ENCODE measurements around the gene AGK. TPM values are rescaled to one million over a fixed set of nuclear protein-coding genes. Genes with fewer than 3 reads are reported as not detected.
A peak's percentile ranks its signal among the peaks of the same experiment; 100 is the strongest.

AGK gene
- total and polyA plus RNA-seq, 7 donors: 5.8 to 15.4 (median 9.0) TPM

GRCh38 chr7:141659501-141659900, 108.3 kb downstream of the AGK start:
- H3K4me1 ChIP-seq: no peaks in the 10 kb centered on the region
- no peak overlapping the region for H3K27ac ChIP-seq
- WGBS, 3 donors: 80 to 90% (median 84%) methylated on average over 6 of the region's 6 CpGs
- DNase-seq (no peak), ATAC-seq (no peak)
- no peak overlapping the region for H3K4me3 ChIP-seq
- intact Hi-C loops (cut with DNase I): loop anchor here in 1 of 2 donors (10.0 kb wide), 1 partner anchor 845 kb away; no protein-coding TSS in a partner anchor
- H3K27me3 ChIP-seq (ENCODE audit: insufficient read depth in 3 of 3, low read length in 2 of 3): no peaks in the 10 kb centered on the region
- H3K36me3 ChIP-seq (ENCODE audit: insufficient read depth in 1 of 2, low read depth in 1 of 2): peaks cover 5 to 73% of the 10 kb centered on the region in 2 donors
- H3K9me3 ChIP-seq: no peaks in the 10 kb centered on the region
- TF ChIP-seq, protein P1, sequence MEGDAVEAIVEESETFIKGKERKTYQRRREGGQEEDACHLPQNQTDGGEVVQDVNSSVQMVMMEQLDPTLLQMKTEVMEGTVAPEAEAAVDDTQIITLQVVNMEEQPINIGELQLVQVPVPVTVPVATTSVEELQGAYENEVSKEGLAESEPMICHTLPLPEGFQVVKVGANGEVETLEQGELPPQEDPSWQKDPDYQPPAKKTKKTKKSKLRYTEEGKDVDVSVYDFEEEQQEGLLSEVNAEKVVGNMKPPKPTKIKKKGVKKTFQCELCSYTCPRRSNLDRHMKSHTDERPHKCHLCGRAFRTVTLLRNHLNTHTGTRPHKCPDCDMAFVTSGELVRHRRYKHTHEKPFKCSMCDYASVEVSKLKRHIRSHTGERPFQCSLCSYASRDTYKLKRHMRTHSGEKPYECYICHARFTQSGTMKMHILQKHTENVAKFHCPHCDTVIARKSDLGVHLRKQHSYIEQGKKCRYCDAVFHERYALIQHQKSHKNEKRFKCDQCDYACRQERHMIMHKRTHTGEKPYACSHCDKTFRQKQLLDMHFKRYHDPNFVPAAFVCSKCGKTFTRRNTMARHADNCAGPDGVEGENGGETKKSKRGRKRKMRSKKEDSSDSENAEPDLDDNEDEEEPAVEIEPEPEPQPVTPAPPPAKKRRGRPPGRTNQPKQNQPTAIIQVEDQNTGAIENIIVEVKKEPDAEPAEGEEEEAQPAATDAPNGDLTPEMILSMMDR (IDR thresholded peaks at IDR 0.05): no peak

DNA sequence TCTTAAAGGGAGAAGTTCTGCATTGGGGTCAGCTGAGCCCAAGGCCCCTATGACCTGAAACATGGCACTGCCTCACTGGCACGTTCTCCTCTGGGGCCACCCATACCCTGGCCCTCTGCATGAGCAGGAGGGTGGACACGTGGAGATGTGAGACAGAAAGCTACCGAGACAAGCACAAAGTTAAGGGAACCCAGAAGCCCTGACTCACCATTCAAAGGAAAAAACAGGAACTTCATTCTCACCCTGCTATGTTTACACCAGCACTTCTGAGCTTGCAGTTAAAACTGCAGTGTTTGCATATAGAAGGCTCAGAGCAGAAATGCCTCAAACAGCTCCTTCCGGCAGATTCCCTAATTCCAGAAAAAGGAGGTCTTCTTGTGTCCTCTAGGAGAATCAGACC, 109.0 kb downstream of the AGK start:
- no peaks in the 10 kb centered on the region for H3K4me1 ChIP-seq
- intact Hi-C loops (cut with DNase I): no loop called here
- no peaks in the 10 kb centered on the region for H3K27me3 ChIP-seq (ENCODE audit: insufficient read depth in 3 of 3, low read length in 2 of 3)
- no peak overlapping the region for H3K4me3 ChIP-seq
- 73 to 83% (median 79%) methylated on average over 4 of the region's 4 CpGs for WGBS, 3 donors
- no peak overlapping the region for H3K27ac ChIP-seq
- TF ChIP-seq, protein P1 (IDR thresholded peaks at IDR 0.05): no peak
- no peaks in the 10 kb centered on the region for H3K9me3 ChIP-seq
- ATAC-seq (peak in 1 of 4 donors; percentile 37), DNase-seq (no peak)
- H3K36me3 ChIP-seq (ENCODE audit: insufficient read depth in 1 of 2, low read depth in 1 of 2): peaks cover 7 to 81% of the 10 kb centered on the region in 2 donors

- H3K36me3 ChIP-seq (ENCODE audit: insufficient read depth in 1 of 2, low read depth in 1 of 2): peaks cover 7 to 73% of the 10 kb centered on the region in 2 donors
- WGBS, 3 donors: 54 to 61% (median 60%) methylated on average over 6 of the region's 6 CpGs
These were observed 112.1 kb downstream of the AGK start for GRCh38 chr7:141663081-141663849.

GRCh38 chr7:141664450-141664849, 113.2 kb downstream of the AGK start:
- no peak for DNase-seq
- Histone ChIP-seq H3K9me3 (no peaks in the 10 kb centered on the region), H3K4me1 (no peaks in the 10 kb centered on the region), H3K36me3 (ENCODE audit: insufficient read depth in 1 of 2, low read depth in 1 of 2) (peaks cover 4 to 67% of the 10 kb centered on the region in 2 donors), H3K27me3 (ENCODE audit: insufficient read depth in 3 of 3, low read length in 2 of 3) (no peaks in the 10 kb centered on the region), H3K27ac (no peak overlapping the region), H3K4me3 (no peak overlapping the region)
- 89 to 91% (median 91%) methylated on average over 6 of the region's 6 CpGs for WGBS, 3 donors
- no peak for ATAC-seq
- intact Hi-C loops (cut with DNase I): no loop called here
- TF ChIP-seq, protein P1 (IDR thresholded peaks at IDR 0.05): no peak

More at GRCh38 chr7:141663081-141663849, 112.1 kb downstream of the AGK start:
- Histone ChIP-seq H3K27ac (no peak overlapping the region), H3K4me3 (no peak overlapping the region), H3K27me3 (ENCODE audit: insufficient read depth in 3 of 3, low read length in 2 of 3) (no peaks in the 10 kb centered on the region), H3K9me3 (no peaks in the 10 kb centered on the region), H3K4me1 (no peaks in the 10 kb centered on the region)
- TF ChIP-seq, protein P1 (IDR thresholded peaks at IDR 0.05): no peak
- ATAC-seq (no peak), DNase-seq (no peak)
- intact Hi-C loops (cut with DNase I): no loop called here

All from psoas muscle (tissue), 8 donors.